ENCODE results near the gene KNDC1.
"Not testable (repeated sequence)": the region's sequence is repeated elsewhere in the genome, so short reads cannot be mapped to it uniquely, and the experiment has no call there.

The KNDC1 gene

DNA sequence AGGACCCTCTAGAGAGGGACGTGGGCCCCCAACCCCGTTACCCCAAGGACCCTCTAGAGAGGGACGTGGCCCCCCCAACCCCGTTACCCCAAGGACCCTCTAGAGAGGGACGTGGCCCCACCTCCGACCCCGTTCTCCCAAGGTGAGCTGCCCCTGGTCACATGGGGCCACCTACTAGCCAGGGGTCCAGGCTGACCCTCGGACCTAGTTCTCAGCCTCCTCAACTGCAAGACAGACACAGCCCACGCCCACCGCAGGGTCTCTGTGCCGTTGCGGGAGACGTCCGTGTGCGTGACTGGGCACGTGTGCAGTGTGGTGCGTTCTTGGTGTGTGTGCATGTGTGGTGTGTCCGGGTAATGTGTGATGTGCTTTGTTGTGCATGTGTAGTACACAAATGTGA, 48.4 kb downstream of the KNDC1 start:
- DNase-seq, result no peak

GRCh38 chr10:133209117-133209516, 49.1 kb downstream of the KNDC1 start:
- DNase-seq, result no peak

DNA sequence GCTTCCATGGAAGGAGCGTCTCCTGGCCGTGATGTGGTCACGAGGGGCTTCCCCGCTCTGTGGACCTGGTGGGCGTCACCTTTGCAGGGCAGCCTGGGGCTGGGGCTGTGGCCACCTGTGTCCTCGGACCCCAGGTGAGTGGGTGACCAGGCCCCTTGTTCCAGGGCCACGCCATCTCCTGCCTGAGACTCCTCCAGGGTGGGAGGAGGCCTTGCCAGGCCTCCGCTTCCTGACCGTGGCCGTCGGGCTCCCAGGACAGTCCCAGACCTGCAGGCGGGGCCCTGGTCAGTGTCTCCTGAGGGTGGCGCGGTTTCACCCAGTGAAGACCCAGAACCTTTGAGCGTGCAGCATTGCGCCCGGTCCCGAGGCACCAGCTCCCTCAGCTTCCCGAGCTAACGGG, 49.6 kb downstream of the KNDC1 start:
- DNase-seq, result no peak

DNA sequence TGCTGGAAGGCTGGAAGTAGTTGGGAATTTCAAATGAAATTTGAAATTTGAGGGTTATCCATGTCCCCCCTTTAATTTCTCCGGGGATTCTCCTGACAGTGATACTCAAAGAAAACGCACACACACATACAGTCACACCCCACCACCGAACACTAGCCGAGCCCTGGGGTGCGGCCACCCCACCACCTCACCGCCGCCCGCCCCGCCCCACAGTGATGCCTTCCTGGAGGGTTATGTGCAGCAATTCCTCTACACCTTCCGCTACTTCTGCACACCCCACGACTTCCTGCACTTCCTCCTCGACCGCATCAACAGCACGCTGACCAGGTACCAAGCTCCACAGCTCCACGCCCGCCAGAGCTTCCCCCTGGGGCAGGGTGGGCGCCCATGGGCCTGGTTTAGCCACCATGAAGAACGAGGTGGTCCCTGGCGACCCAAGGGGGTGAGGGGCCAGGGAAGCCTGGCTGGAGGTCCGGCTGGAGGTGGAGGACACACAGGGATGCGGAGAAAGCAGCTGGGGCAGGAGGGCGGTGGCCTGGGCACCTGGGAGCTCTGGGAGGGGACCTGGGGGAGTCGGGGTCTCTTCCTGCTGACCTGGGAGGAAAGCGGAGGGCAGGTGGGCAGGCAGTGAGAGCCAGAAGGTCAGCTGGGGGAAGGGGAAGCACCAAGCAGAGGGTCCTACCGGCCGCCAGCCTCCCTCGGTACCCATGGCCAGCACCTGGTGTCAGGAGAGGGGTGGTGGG, 50.5 kb downstream of the KNDC1 start:
- DNase-seq, result no peak

- DNase-seq, result no peak
Measured at GRCh38 chr10:133211141-133211830, 51.3 kb downstream of the KNDC1 start.

- no peak for DNase-seq
Measured at GRCh38 chr10:133211959-133212852, 52.2 kb downstream of the KNDC1 start.

DNA sequence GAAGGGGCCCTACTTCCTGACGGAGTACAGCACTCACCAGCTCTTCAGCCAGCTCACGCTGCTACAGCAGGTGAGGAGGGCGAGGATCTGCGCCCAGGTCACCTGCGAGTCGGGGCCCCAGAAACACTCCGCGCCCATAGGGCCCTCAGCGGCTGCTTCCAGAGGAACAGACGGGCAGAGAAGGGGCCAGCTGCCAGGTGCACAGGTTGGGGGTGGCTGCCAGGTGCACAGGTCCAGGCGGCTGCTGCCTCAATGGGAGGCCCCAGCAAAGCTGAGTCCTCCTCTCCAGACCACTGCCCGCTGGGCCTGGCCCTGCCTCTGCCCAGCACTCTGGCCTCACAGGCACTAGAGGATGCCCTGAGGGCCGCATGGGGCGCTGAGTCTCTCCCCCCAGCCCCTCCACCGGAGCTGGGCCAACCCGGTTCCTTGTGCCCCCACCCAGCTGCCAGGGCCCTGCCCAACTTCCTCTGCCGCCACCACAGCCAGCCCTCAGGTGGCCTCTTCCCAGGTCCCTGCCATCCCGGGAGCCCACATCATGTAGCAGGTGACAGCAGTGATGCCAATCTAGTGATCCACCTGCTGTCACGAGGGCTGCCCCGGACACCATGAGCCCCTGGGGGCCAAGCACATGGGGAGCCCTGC, 53.0 kb downstream of the KNDC1 start:
- no peak for DNase-seq

DNA sequence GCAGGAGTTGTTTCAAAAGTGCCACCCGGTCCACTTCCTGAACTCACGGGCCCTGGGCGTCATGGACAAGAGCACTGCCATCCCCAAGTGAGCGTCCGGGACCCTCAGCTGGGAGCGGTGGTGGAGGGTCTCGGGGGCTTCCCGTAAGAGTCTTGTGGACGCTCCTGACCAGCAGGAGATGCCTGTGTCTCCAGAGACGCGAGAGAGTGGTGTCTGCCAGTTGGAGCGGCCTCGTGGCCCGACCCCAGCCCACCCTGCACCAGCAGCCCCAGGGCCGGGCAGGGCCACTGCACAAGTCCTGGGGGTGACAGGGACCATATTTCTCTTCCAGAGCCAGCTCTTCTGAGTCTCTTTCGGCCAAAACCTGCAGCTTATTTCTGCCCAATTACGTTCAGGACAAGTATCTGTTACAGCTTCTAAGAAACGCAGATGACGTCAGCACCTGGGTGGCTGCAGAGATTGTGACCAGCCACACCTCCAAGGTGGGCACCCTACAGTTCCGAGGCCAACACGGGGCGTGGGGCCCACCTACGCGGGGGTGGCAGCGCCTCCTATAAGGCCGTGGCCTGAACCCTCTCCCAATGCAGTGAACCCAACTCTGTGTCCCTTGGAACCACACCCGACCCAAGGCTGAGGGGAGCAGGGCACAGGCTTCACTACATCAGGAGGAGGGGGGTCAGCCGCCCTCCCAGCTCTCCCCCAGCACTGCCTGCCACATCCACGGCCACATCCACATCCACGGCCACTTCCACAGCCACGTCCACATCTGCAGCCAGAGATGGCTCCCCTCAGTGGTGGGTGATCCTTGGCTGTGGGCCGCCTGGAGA, 53.8 kb downstream of the KNDC1 start:
- no peak for DNase-seq

DNA sequence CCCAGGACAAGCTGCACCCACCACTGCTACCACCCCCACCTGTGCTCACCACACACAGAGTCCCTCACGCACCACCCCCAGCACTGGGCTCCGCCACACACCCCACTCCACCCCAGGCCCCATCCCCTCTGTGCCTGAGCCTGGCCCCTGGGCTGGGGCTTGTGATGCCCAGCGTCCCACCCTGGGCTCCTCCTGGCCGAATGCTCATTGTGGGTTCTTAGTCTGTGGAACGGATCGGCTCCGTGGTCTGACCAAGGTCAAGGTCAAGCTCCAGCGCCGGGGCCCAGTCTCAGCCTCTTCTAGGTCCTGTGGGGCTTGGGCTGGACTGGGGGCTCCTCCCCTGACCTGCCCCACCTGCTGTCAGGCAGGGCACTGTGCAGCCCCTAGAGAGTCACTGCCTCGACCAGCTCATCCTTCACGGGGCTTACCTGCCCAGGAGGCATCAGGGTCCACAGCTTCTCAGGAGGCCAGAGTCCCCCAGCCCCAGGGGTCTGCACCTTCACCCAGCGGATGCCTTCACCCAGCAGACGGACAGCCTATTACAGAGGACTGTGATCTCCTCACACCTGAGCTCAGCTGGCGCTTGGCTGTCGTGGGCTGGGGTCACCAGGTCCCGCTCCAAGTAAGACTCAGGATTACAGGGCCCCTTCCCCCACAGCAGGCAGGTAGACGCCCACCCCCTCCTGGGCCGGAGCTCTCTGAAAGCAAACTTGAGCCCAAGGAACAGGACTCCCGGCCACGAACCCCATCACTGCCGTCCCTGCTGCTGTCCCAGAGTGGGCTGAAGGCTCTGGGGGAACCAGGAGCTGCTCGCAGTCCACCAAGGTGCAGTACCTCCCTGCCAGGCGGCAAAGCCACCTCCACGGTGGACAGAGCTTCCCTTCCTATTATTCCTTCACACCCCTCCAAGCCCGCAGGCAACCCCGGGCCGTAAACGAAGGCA, 54.7 kb downstream of the KNDC1 start:
- no peak for DNase-seq

- DNase-seq, result no peak
Measured at GRCh38 chr10:133215586-133215985, 55.6 kb downstream of the KNDC1 start.

- DNase-seq, result no peak
Measured at GRCh38 chr10:133216776-133217175, 56.8 kb downstream of the KNDC1 start.

DNA sequence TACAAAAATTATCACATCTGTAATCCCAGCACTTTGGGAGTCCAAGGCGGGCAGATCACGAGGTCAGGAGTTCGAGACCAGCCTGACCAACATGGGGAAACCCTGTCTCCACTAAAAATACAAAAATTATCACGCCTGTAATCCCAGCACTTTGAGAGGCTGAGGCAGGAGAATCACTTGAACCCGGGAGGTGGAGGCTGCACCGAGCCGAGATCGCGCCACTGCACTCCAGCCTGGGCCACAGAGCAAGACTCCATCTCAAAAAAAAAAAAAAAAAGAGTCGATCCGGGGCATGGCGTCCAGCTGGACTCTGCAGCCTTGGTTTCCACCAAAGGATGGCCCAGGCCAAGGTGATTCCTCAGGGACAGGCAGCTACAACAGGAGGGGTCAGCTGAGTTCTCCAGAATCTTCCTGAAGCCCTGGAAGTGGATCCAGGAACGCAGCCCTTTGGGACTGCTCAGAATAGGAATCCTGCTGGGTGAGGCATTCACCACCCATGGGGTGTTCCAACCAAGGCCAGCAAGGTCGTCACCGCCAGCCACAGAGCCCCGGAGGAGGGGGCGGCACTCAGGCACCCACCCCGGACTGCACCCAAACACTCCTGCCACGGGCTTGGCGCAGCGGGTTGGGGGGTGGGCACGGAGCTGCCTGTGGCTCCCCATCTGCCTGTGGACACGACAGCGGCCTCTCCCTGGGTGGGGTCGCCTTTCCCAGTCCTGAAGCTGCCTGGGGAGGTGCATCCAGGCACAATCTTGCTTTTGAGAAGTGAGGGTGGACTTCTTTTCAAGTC, 58.0 kb downstream of the KNDC1 start:
- no peak for DNase-seq

- no peak for DNase-seq
Measured at GRCh38 chr10:133218891-133219290, 58.9 kb downstream of the KNDC1 start.

GRCh38 chr10:133219782-133220181, 59.8 kb downstream of the KNDC1 start:
- DNase-seq, result no peak

DNA sequence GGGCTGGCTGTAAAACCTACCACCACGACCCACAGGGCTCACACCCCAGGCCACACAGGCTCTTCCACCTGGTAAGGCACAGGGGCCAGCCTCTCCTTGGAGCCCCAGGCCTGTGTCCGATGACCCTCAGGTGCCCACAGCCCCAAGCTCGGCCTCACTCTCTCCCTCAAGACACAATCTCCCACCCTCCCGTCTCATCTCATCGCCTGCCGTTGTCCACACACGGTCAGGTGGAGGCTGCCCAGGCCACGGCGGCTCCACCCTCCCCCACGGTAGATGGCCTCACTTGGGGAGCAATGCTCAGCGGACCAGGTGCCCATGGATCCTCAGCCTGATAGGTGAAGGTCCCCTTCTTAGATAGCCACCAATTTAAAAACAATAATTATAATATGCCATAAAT, 61.3 kb downstream of the KNDC1 start:
- no peak for DNase-seq

DNA sequence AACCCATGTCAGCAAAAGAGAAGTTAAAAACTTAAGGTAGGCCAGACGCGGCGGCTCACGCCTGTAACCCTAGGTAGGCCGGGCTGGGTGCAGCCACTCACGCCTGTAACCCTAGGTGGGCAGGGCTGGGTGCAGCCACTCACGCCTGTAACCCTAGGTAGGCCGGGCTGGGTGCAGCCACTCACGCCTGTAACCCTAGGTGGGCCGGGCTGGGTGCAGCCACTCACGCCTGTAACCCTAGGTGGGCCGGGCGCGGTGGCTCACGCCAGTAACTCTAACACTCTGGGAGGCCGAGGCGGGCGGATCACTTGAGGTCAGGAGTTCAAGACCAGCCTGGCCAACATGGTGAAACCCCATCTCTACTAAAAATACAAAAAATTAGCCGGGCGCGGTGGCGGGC, 61.7 kb downstream of the KNDC1 start:
- DNase-seq, result not testable (repeated sequence)

DNA sequence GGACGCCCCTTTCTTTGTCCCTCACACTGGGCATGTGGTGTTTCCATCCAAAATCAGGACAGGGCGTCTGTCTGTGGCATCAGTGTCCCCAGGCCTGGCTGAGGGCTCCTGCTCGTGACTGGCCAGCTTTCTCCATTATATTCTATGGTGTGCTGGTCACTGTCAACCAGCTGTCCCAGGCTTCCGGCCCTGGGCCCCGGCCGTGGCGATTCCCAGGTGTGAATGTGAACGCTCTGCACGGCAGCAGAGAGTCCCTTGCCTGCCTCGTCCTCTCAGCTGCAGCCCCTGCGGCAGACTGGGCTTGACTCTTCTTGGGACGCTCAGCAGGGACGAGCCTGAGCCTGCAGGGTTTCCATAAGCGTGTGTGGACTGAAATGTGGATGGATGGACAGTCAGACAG, 64.1 kb downstream of the KNDC1 start:
- no peak for DNase-seq

DNA sequence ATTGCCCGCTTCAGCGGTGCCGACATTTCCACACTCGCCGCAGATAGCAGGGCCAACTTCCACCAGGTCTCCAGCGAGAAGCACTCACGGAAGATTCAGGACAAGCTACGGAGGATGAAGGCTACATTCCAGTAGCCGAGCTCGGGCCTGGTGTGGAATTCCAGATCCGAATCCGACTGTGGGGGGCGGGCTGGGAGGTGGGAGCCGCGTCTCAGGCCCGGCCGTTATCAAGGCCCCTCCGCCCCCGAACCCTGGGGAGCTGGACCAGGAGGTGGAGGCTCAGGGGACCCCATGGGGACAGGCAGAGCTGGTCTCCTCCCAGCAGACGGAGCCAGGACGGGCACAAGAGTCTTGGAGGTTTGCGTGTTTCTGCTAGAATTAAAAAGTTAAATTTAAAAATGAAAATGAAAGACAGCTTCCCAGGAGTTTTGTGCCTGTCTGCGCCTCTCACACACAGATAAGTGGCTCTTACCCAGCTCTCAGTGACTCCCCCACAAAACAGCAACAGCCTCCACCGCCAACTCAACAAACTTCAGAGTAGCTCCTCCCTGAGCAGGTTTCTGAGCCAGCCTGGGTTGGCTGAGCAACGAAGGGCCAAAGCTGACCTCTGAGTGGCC, 64.8 kb downstream of the KNDC1 start:
- DNase-seq, result no peak

GRCh38 chr10:133225707-133226191, 65.7 kb downstream of the KNDC1 start:
- no peak for DNase-seq

Measured in activated naive CD4-positive, alpha-beta T cell treated with Interleukin-2 at 50 U/mL for 16 hours (primary cell).